NCI-H82 treated with DMSO at 0.1 percent for 48 hours (cell line): ENCODE data around the gene ELOA.
"Not testable (repeated sequence)": the region's sequence is repeated elsewhere in the genome, so short reads cannot be mapped to it uniquely, and the experiment has no call there.

Source experiments
- DNase-seq: peaks from one replicate; lab custom pipeline; 2025; ENCODE audit not compliant: unreplicated experiment; lab: John Stamatoyannopoulos, UW

Gene ELOA

DNA sequence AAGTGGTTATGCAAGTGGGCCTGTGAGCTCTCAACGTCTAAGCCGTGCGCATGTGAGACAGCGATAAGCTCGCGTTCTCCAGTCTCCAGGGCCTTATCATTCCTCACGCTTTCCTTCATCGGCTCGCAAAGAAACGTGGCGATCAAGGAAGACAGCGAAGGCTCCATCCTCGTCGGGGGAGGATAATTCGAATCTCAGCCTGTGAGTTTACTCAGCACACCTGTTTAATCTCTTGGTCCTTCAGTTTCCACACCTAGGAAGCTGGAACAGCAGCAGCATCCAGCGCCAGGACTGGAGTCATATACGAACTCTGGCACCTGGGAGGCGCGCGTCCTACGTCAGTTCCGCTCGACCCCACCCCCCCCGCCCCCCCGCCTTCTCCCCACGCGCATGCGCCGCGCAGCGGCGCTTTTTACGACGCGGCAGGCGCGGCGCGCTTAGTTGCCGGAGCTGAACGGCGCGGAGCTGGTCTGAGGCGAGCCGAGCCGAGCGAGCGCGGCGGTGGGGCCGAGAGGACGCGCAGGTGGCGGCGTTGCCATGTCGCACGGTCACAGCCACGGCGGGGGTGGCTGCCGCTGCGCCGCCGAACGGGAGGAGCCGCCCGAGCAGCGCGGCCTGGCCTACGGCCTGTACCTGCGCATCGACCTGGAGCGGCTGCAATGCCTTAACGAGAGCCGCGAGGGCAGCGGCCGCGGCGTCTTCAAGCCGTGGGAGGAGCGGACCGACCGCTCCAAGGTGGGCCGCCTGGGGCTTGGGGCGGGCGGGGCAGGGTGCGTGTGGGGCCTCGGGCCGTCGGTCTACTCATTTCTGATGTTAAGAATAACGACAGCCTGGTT lies 34.9 kb downstream of the ELOA start, which contains the start of gene PITHD1:
Gene PITHD1 (plus strand): TSS at position 440 of the 836 bp plus-strand sequence. CDS start 98 bp downstream, at position 538.
- DNase-seq, result peak; percentile 90

DNA sequence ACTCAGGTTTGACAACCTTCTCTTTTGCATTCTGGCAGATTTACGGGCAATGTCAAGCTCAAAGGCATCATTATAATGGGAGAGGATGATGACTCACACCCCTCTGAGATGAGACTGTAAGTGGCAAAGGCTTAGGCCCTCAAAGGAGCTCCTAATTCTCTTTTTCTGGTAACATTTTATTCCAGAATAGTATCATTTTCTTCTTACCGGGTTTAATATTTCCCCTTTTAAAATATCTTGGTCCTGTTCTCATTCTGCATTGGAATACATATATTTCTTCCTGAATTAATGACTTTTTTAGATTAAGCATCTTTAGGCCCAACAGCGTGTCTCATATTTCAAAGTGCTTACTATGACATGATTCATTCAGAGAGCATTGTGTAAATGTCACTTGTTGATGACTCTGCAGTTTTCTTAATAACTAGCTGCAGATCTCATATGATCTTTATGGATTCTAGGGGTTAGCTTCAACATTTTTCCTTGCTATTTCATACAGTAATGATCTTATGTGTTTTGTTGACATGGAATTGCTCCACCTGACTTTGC lies 36.6 kb downstream of the ELOA start:
- DNase-seq, result no peak

DNA sequence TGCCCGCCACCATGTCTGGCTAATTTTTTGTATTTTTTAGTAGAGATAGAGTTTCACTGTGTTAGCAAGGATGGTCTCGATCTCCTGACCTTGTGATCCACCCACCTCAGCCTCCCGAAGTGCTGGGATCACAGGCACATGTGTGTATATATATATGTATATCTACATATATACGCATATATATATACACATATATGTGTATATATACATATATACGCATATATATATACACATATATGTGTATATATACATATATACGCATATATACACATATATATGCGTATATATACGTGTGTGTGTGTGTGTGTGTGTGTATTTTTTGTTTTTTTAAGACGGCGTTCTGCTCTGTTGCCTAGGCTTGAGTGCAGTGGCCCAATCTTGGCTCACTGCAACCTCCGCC lies 39.9 kb downstream of the ELOA start:
- not testable (repeated sequence) for DNase-seq

DNA sequence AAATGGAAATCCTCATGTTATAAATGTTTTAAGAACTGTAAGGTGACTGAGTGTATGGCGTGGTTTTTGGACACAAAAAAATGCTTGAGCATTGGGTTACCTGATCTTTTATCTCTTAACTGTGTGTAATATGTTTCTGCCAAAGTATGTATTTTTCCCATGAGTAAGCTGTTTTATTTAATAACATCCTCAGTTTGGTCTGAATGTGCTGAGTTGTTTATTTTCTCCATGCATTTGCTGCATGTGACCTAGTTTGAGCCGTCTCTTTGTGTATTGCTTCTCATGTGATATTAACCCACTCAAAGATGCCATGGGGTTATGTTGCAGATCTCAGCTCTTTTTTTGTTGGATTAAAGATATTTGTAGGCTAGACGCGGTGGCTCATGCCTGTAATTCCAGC lies 41.6 kb downstream of the ELOA start:
- DNase-seq, result no peak

DNA sequence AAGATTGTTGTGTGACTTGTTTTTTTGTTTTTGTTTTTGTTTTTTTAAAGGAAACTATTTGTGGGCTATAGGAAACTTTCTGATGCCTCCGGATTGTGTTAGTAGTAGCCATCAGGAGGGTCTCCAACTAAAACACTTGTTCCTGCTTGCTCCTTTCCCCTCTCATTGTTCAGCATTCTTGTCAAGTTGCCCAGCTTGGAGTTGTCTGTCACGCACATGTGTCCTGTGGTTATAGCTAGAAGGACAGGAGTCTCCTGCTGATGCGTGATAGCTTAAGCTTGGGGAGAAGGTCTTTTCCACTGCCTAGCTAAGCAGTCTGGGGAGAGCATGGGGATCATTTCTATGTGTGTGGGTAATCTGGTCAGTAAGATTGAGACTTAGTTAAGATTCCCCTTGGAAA lies 44.4 kb downstream of the ELOA start:
- DNase-seq, result no peak

DNA sequence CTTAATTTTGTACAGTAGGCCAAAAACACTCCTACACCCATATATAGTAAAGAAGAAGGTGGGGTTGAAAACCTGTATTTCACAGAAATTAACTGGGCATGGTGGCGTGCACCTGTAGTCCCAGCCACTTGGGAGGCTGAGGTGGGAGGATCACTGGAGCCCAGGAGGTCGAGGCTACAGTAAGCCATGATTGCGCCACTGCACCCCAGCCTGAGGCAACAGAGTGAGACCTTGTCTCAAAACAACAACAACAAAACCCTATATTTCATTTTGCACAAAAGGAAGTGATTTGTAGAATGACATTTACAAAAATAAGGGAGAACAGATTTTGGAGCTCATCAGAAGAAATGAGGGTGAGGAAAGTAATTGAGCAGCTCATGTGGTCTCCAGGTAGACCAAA lies 45.4 kb downstream of the ELOA start:
- DNase-seq, result no peak

DNA sequence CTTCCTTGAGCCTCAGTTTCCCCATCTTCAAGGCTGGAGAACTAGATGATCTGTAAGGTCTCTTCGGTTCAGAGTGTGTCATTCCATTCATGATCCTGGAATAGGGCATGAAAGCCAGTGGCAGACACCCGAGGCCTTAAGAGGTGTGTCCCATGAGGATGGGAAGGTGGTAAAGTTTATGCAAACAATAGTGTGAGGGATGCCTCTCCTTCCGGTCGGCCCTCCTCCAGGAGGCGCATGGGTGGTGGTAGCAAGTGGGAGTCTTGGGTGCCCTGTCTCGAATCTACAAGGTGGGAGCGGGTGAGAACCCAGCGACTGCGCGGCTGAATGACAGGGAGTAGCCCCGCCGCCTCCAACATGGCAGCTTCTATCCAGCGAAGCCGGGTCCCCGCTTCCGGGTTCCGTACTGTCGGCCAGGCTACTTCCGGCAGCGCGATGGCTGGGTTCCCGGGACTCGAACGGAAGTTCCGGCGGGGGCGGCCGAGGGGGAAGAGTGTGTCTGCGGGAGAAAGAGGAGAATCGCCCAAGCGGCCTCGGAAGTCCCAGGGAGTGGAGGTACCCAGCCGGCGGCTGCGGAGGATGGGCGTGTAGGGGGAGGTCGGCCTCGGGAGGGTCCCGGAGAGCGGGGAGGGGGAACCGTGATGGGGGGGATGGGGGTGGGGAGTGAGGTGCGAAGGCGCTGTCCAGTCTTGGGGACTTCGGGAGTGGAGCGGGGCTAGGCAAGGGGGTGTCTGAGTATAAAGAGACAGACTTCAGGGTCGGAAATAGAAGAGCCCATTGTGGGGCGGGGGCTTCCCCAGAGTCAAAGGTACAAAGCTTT lies 47.6 kb downstream of the ELOA start, which contains the start of gene LYPLA2:
Gene LYPLA2 (plus strand): TSS at position 450 of the 820 bp plus-strand sequence. CDS start 1,538 bp downstream, outside the sequence.
- peak; percentile 54 for DNase-seq

DNA sequence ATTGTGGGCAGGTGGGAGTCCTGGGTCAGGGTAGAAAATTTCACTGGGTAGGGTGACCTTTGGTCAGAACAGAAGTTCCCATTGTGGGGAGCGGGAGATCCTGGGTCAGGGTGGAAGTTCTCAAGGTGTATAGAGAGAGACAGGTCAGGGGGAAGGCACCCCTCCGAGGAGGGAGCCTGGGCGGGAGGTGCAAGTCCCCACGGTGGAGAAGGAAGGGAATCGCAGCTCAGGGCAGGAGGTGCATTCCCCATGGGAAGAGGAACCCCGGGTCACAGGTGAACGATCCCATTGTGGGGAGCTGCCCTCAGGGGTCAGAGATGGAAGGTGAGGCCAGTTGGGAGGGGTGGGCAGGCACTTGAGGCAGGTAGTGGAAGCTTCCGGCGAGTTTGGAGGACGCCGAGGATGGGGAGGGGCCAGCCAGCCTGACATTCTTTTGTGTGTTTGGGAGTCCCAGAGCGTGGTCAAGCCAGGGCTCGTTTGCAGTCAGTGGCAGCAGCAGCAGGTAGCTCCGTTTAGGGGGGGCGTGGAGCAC lies 48.3 kb downstream of the ELOA start:
- DNase-seq, result no peak

DNA sequence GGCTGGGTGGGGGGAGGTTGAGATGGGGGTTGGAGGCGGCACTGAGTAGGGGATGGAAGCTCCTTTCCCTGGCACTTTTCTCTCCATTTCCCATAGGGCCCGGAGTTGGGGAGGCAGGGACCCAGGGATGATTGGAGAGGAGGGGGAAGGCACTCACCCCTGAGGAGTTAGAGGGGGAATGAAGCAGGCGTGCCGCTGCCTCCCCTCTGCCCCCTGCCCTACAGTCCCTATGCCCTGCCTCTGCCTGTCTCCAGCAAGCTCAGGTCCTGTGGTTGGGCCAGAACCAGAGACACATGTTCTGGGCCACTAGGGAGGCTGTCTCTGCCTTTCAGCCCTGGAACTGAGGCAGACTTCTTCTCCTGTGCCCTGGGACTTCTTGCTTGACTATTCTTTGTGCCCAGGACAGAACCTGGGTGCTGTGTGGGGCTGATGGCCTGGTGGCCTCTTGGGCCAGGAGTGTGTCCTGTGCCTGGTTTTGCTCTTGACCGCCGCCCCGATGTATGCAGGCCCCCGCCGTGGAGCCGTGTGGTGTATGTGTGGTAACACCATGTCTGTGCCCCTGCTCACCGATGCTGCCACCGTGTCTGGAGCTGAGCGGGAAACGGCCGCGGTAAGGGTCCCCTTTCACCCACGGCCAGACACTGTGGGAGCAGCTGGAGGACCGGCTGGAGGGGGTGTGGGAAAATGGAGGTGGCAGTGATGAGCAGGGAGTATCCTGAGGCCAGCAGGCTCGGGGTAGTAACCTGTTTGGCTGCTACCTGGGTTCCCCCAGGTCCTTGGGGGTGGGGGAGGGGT lies 49.1 kb downstream of the ELOA start:
- DNase-seq, result no peak

DNA sequence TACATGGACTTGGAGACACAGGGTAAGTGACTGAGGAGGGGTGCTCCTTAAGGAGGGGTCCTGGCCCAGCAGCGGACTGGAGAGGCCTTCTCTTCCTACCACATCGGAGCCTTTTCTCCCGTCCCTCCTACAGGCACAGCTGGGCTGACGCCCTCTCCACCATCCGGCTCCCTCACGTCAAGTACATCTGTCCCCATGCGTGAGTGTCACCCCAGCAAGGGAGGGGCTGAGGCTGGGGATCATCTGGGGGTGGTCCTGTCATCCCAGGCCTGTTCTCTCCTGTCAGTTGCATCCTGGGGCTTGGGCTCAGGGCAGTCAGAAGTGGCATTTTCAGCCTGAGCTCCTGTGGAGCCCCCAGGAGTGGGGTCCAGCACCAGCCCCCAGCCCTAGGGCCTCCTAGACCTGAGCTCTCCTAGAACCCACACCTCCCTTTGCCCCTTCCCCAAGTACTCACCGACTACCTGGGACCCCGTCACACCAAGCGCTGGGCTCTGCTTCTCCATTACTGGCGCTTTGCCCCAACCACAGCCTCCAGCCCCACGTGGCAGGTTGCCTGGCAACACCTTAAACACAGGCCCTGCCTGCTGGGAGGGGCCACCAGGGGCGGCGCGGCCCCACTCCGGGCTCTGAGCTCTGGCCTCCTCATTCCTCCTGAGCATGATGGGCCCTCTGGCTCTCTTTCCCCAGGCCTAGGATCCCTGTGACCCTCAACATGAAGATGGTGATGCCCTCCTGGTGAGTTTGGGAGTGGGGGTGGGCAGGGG lies 49.9 kb downstream of the ELOA start:
- DNase-seq, result no peak

DNA sequence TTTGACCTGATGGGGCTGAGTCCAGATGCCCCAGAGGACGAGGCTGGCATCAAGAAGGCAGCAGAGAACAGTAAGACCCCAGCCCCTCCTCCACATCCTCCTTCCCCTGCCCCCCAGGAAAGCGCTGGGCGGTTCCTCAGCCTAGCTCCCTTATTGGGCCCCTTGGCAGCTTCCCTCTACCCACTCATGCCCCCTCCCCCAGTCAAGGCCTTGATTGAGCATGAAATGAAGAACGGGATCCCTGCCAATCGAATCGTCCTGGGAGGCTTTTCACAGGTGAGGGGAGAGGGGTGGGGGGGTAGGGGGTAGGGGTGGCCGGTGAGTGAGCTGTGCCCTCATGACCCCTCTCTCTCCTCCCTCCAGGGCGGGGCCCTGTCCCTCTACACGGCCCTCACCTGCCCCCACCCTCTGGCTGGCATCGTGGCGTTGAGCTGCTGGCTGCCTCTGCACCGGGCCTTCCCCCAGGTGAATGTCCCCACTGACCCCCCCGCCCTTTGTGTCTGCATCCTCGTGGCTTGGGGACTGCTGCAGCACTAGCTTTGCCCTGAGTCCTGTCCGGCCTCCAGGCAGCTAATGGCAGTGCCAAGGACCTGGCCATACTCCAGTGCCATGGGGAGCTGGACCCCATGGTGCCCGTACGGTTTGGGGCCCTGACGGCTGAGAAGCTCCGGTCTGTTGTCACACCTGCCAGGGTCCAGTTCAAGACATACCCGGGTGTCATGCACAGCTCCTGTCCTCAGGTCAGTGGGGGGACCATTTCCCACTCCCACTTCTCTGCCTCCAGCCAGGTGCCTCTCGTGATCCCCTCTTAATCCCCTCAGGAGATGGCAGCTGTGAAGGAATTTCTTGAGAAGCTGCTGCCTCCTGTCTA lies 50.8 kb downstream of the ELOA start:
- DNase-seq, result no peak

DNA sequence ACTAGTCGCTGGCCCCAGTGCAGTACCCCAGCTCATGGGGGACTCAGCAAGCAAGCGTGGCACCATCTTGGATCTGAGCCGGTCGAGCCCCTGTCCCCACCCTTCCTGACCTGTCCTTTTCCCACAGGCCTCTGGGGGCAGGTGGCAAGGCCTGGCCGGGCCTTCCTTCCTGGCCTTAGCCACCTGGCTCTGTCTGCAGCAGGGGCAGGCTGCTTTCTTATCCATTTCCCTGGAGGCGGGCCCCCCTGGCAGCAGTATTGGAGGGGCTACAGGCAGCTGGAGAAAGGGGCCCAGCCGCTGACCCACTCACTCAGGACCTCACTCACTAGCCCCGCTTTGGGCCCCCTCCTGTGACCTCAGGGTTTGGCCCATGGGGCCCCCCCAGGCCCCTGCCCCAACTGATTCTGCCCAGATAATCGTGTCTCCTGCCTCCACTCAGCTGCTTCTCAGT lies 51.5 kb downstream of the ELOA start:
- DNase-seq, result not testable (repeated sequence)

DNA sequence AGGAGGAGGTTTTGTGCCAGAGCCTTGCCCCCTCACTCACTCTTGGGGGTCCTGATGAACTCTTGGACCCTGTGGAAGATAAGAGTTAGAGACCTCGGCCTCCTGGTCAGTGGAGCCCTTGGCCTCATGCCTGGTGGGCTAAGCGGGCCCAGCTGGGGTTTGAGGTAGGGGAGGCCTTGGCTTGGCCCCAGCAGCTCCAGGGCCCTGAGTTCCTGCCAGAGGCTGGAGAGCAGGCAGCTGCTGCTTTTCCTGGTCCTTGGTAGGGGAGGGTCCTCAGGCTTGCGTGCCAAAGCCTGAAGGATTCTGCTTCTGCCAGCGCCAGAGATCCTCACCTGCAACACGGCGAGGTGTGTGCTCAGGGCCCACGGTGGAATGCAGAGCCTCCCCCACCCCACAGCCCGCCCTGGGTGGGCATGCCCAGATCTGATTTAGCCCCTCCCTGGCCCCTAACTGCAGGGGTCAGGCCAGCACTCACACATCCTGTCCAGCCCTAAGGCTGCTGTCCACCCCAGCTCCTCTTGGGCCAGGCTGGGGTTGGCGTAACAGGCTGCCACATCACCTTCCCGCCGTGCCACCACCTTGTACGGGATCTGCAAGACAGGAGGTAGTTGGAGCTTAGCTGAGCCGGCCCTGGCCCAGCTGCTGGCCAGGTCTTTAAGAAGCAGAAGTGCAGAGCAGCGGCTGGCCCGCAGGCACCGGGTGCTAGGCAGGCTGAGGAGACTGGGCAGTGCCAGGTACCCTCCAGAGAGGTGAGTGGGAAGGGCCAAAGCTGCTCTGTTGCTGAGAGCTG lies 52.6 kb downstream of the ELOA start:
- DNase-seq, result no peak

DNA sequence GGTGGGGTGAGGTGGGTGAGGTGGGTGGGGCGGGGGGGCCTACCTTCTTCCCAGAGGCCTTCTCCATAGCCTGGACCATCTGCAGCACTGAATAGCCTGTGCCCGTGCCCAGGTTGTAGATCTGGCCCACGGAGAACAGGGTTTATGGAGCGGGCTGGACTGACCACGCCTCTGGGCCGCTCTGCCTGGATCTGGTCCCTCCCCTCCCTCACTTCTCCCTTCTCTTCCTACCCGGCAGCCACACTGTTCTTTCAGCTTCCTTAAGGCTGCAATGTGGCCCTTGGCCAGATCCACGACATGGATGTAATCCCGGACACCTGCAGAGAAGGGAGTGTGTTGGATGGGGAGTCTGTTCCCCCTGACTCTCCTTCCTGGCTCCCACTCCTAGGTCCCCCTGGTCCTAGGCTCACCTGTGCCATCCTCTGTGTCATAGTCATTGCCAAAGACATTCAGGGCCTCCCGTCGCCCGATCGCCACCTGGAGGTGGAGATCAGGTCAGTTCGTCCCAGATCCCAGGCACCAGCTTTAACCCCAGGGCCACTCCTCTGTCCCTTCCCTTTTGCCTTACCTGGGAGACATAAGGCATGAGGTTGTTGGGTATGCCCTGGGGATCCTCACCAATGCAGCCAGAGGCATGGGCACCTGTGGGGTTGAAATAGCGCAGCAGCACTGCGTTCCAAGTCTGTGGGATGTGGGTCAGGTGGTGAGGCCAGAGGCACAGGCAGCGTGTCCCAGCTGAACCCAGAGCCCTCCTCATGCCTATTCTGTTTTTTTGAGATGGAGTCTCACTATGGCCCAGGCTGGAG lies 53.4 kb downstream of the ELOA start:
- DNase-seq, result no peak

DNA sequence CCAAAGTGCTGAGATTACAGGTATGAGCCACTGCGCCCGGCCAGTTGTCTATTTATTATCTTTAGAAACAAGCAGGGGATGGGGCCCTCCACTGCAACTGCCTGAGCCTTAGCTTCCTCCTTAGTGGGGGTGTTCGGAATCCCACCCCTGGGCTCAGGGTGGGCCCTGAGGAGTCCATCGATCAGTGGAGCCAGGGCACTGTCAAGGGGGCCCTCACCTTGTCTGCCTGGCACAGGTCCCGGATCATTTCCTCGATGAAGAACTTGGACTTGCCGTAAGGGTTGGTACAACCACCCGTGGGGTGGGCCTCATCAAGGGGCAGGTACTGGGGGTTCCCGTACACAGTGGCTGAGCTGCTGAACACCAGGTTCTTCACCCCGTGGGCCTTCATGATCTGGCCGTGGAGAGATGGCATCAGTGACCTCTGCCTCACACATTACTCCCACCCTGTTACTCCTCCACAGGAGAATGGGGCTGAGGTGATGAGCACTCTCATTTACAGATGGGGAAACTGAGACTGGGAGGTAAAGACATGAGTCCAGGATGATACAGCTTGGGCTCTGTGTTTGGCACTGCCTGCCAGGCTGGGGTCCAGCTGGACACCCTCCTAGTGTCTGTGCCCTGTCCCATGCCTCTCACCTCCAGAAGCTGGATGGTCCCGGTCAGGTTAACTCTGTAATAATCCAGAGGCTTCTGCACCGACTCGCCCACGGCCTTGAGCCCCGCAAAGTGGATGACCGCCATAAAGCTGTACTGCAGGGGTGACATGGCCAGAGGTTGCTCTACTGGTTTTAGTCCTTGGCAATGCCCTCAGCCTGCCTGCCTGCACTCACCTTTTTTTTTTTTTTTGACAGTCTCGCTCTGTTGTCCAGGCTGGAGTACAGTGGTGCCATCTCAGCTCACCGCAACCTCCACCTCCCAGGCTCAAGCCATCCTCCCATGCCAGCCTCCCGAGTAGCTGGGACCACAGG lies 54.5 kb downstream of the ELOA start:
- no peak for DNase-seq

DNA sequence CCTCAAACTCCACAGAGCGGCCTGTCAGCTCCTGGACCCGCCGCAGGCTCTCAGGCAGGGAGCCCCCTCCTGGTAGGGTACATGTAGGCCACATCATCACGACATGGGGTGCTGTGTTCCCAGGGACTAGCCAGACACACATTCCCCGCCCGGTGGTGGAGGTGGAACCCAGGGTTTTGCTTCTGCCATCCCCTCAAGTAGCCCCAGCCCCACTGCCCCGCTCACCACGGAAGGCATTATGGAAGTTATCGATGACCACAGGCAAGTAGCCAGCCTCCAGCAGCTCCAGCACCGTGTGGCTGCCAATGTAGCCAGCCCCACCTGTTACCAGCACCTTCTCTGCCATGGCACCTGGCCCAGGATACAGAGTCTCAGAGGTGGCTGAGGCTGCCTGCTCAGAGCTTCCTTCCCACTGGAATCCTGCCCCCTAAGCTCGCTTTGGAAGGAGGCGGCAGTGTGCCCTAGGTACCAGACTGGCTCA lies 55.4 kb downstream of the ELOA start:
- no peak for DNase-seq
